ENCODE results near the gene AKTIP. TPM values are rescaled to one million over a fixed set of nuclear protein-coding genes. Genes with fewer than 3 reads are reported as not detected.
"Not testable (repeated sequence)": the region's sequence is repeated elsewhere in the genome, so short reads cannot be mapped to it uniquely, and the experiment has no call there.

The AKTIP gene
- polyA plus RNA-seq, 4 donors, result 44.2 to 51.8 (median 48.7) TPM

GRCh38 chr16:53517851-53518250, 14.8 kb upstream of the AKTIP start:
- DNase-seq (ENCODE audit: low read depth in 4 of 4, low spot score in 3 of 4), result no peak

DNA sequence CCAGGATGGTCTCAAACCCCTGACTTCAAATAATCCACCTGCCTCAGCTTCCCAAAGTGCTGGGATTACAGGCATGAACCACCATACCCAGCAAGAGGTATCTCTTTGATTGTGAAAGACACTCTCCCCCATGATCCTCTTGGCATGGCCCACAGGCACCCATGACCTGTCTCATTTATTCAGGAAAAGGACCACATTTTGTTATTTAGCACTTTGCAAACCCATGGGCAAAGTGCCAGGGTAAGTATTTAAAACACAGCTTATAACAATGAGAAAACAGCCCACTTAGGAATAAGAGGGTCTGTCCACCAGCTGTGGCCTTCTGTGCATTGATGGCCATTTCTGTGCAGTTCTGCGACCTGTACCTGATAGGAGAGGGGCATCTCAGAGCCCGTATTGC, 12.8 kb upstream of the AKTIP start:
- DNase-seq (ENCODE audit: low read depth in 4 of 4, low spot score in 3 of 4), result no peak

- DNase-seq (ENCODE audit: low read depth in 4 of 4, low spot score in 3 of 4), result no peak
These were observed 12.2 kb upstream of the AKTIP start for GRCh38 chr16:53515259-53515658.

DNA sequence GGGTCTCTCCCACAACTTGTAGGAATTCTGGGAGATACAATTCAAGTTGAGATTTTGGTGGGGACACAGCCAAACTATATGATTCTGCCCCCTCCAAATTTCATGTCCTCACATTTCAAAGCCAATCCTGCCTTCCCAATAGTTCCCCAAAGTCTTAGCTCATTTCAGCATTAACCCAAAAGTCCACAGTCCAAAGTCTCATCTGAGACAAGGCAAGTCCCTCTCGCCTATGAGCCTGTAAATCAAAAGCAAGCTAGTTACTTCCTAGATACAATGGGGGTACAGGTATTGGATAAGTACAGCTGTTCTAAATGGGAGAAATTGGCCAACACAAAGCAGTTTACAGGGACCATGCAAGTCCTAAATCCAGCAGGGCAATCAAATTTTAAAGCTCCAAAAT, 9.8 kb upstream of the AKTIP start:
- DNase-seq (ENCODE audit: low read depth in 4 of 4, low spot score in 3 of 4), result not testable (repeated sequence)

DNA sequence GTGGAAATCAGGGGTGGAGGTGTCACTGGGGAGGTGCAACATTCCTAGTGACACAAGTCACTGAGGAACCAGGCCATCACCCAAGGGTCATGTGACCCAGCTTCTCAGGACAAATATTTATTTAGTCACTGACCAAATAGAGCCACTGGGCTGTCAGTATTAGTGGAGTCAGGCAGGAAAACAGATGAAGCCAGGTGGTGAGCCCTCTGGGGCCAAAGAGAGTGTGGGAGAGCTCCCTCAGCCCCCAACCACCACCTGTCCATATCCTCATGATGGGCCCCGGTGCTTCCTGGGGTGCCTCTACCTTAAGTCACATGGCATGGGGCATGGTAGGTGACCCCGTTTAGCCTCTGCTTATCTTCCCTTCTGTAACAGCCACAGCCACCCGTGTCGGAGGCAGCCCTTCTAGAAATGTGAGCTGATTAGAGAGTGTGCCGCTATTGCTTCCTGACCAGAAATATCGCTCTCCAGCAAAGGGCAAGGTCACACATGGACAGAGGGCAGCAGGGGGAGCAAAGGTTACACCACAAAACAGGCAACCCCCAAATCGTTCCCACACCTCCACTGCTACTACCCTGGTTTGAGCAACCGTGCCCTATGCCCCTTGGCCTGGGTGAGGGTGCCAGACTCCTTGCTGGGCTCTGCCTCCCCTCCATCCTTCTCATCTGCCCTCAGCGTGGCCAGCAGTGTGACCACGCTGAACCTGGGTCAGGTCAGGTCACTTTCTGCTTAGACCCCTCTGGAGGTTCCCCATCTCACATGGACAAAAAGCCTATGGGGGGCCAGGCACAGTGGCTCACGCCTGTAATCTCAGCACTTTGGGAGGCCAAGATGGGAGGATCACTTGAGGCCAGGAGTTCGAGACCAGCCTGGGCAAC, 8.6 kb upstream of the AKTIP start:
- DNase-seq (ENCODE audit: low read depth in 4 of 4, low spot score in 3 of 4), result no peak

DNA sequence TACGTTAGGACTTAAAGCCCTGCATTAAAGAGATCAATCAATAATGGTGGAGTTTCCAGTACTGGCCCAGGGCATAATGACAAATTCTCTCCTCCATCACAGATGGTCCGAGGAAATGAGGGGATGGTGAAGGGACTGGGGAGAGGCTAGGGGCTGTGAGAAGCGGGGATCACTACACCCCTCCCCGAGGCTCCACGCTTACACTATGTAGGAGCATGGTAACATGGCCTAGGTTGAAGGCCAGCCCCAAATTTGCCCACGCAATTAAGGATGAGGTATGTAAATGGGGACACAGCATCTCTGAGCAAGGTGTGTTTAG, 8.0 kb upstream of the AKTIP start:
- DNase-seq (ENCODE audit: low read depth in 4 of 4, low spot score in 3 of 4), result no peak

DNA sequence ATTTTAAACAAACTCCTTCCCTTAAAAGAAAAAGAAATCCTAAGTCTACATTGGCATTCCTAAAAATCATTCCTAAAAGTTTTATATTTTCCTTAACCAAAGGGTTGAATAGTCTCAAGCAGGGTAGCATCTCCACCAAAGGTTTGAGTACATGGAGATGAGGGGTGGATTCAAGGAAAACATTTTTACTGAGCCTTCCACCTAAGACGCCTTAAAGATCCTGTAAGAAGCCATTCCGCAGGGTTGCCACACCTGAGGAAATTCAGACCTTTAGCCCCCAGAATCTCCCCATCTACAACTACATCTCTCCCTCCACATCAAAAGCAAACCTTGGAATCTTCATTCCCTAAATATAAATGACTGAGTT, 7.7 kb upstream of the AKTIP start:
- DNase-seq (ENCODE audit: low read depth in 4 of 4, low spot score in 3 of 4), result no peak

- peak; percentile 43 to 63 (median 54) for DNase-seq (ENCODE audit: low read depth in 4 of 4, low spot score in 3 of 4)
These were observed 7.1 kb upstream of the AKTIP start for GRCh38 chr16:53509906-53510703.

- no peak for DNase-seq (ENCODE audit: low read depth in 4 of 4, low spot score in 3 of 4)
These were observed 4.6 kb upstream of the AKTIP start for GRCh38 chr16:53507464-53508179.

- DNase-seq (ENCODE audit: low read depth in 4 of 4, low spot score in 3 of 4), result no peak
These were observed 3.2 kb upstream of the AKTIP start for GRCh38 chr16:53506254-53506653.

GRCh38 chr16:53504665-53505064, 1.7 kb upstream of the AKTIP start:
- no peak for DNase-seq (ENCODE audit: low read depth in 4 of 4, low spot score in 3 of 4)

- peak; percentile 41 to 60 (median 50) for DNase-seq (ENCODE audit: low read depth in 4 of 4, low spot score in 3 of 4)
These were observed 1.1 kb upstream of the AKTIP start for GRCh38 chr16:53503991-53504663.

GRCh38 chr16:53503270-53503923, 388 bp upstream of the AKTIP start:
- peak; percentile 100 for DNase-seq (ENCODE audit: low read depth in 4 of 4, low spot score in 3 of 4)

DNA sequence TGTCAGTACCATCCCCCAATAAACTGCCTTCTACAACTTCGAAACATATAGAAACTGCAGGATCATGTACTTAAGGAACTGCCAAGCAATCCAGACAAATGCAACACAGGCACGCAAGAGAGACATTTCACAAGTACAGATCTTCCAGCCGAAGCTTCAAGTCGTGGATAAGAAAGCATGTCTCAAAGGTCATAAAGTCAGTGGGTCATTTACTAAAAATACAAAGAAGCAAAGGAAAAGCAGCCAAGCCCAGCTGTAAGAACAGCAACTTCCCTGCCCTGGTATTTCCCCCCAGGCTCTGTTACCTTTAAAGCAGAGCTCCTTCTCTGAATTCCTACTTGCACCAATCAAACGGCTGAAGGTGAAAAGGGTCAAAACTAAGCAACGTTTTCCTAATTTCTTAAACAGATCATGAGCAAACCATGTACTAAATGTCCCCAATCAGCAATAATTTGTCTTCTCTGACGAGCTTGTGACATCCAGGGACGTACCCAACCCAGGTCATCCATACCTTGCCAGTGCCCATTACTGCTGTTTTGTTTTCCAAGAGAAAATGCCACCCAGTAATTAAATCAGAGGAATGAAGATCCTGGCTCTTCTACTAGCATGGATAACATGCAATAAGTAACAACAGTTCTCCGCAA, 1.7 kb downstream of the AKTIP start:
- no peak for DNase-seq (ENCODE audit: low read depth in 4 of 4, low spot score in 3 of 4)

GRCh38 chr16:53498984-53499383, 4.0 kb downstream of the AKTIP start:
- no peak for DNase-seq (ENCODE audit: low read depth in 4 of 4, low spot score in 3 of 4)

DNA sequence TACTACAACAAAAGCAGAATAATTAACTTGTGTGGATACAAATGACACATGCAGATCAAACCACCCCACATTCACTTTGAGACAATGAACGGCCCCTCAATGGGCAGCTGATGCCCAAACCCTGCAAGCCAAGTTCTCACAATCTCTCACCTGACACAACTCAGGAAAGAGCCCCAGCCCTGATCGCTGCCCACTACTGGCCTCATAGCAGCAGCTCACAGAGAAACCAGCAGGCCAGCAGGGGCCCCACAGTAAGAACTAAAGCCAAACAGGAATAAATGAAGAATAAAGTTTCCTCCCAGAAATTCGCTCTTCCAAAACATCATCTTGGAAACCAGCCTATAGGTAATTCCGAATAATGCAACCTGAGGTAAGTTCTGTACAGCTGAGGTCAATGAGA, 7.7 kb downstream of the AKTIP start:
- DNase-seq (ENCODE audit: low read depth in 4 of 4, low spot score in 3 of 4), result no peak

DNA sequence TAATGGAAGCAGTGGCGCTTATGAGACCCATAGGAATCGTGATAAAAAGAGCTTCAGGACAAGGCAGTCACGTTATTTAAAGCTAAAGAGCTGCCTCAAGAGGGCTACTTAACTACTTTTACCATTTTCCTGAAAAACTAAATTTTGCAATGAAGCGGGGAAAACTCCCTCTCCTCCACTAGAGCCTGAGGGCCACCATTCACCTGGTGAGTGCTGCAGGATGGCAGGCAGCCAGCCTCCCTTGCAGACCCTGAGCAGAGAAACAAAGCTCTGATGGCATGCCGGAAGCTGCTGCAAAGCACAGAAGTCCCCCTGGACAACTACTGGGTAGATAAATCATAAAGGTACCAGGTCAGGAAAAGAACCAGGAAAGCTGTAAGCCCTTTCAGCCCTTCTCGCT, 8.4 kb downstream of the AKTIP start:
- DNase-seq (ENCODE audit: low read depth in 4 of 4, low spot score in 3 of 4), result no peak

GRCh38 chr16:53492503-53492902, 10.5 kb downstream of the AKTIP start:
- DNase-seq (ENCODE audit: low read depth in 4 of 4, low spot score in 3 of 4), result no peak

DNA sequence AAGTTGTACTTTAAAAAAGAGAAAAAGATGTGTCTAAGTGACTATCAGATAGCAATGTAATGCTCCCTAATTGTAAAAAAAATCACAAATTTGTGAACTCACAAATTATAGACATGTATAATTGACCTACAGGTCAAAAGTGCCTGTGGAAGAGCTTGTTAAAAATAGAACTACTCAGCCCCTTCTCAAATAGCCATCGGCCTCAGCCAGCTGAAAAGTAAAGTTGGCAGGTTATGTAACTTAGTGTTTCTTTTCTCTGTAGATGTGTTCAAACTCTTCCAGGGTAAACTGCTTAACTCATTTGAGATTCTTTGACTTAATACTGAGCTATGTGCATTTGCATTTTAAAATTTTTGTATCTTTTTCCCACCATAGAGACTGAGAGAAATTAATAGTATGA, 13.3 kb downstream of the AKTIP start:
- no peak for DNase-seq (ENCODE audit: low read depth in 4 of 4, low spot score in 3 of 4)

DNA sequence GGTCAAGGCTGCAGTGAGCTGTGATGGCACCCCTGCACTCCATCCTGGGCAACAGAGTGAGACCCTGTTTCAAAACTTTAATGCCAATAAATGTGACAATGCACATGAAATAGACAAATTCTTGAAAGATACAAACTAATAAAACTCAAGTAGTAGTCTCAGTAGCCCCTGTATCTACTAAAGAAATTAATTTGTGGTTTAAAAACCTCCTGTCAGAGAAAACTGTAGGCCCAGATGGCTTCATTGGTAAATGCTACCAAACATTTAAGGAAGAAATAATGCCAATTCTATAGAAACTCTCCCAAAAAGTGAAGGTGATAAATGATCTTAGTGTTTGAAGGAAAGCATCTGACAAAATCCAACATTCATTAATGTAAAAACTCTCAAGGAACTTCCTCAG, 16.8 kb downstream of the AKTIP start:
- DNase-seq (ENCODE audit: low read depth in 4 of 4, low spot score in 3 of 4), result no peak
